Keratinocyte (primary cell): Measurements from ENCODE around the gene GDPD4. TPM values are rescaled to one million over a fixed set of nuclear protein-coding genes. Genes with fewer than 3 reads are reported as not detected.

ENCODE experiments used
- DNase-seq: peaks from one replicate; pipeline ENCODE4 v3.0.0-alpha.2; 2011; ENCODE audit warnings: low read depth, missing footprints, low spot score
- FAIRE-seq: peaks from 2 replicates; lab custom pipeline; 2011; peaks lifted over from hg19 to GRCh38; lab: Jason Lieb, UNC
- H2AFZ ChIP-seq: 2 replicates; pipeline ENCODE4 v1.6.0; 2012; ENCODE audit warnings: low read length, control low read depth, inconsistent platforms; ENCODE audit not compliant: control insufficient read depth
- H3K27ac ChIP-seq: 2 replicates; pipeline ENCODE4 v1.5.1; 2011; ENCODE audit warnings: low read length; ENCODE audit not compliant: control insufficient read depth, insufficient read depth
- H3K27me3 ChIP-seq: 3 replicates; pipeline ENCODE4 v1.6.0; 2011; ENCODE audit warnings: low read length; ENCODE audit not compliant: control insufficient read depth, insufficient read depth; ENCODE audit errors: extremely low read depth
- H3K36me3 ChIP-seq, 2 experiments: 2 replicates in 1 of 2; 3 replicates in 1 of 2; pipeline ENCODE4 v1.5.1; 2011; ENCODE audit warnings: low read length in 2 of 2, mild to moderate bottlenecking in 1 of 2; ENCODE audit not compliant: control insufficient read depth in 2 of 2, insufficient read depth in 2 of 2; ENCODE audit errors: extremely low read depth in 1 of 2
- H3K4me1 ChIP-seq: 3 replicates; pipeline ENCODE4 v1.5.1; 2011; ENCODE audit warnings: low read length; ENCODE audit not compliant: control insufficient read depth, insufficient read depth; ENCODE audit errors: extremely low read depth
- H3K4me2 ChIP-seq: 3 replicates; pipeline ENCODE4 v1.6.0; 2011; ENCODE audit warnings: low read depth, low read length; ENCODE audit not compliant: control insufficient read depth, insufficient read depth; ENCODE audit errors: extremely low read depth
- H3K4me3 ChIP-seq, 3 experiments: fragments of 200-600 bp in 1 of 3; sonication (generic) in 1 of 3; 2 replicates in 2 of 3; 3 replicates in 1 of 3; pipeline ENCODE4 v1.5.1; 2011 to 2016; ENCODE audit warnings: low read length in 3 of 3, mild to moderate bottlenecking in 3 of 3, control low read depth in 2 of 3, inconsistent platforms in 1 of 3, low read depth in 1 of 3, mixed read lengths in 1 of 3, mixed run types in 1 of 3, moderate library complexity in 1 of 3; ENCODE audit not compliant: control insufficient read depth in 2 of 3, insufficient read depth in 2 of 3; ENCODE audit errors: extremely low read depth in 1 of 3
- H3K79me2 ChIP-seq: 2 replicates; pipeline ENCODE4 v1.6.0; 2012; ENCODE audit warnings: low read length; ENCODE audit not compliant: control insufficient read depth, insufficient read depth
- H3K9ac ChIP-seq: 3 replicates; pipeline ENCODE4 v1.6.0; 2011; ENCODE audit warnings: low read length; ENCODE audit not compliant: control insufficient read depth, insufficient read depth; ENCODE audit errors: extremely low read depth
- H3K9me1 ChIP-seq: 3 replicates; pipeline ENCODE4 v1.6.0; 2011; ENCODE audit warnings: low read length; ENCODE audit not compliant: control insufficient read depth, insufficient read depth; ENCODE audit errors: extremely low read depth
- H3K9me3 ChIP-seq: 2 replicates; pipeline ENCODE4 v1.5.1; 2012; ENCODE audit warnings: low read depth, low read length; ENCODE audit not compliant: control insufficient read depth
- H4K20me1 ChIP-seq: 3 replicates; pipeline ENCODE4 v1.6.0; 2011; ENCODE audit warnings: low read length; ENCODE audit not compliant: control insufficient read depth, insufficient read depth; ENCODE audit errors: extremely low read depth
- CTCF ChIP-seq, 3 experiments: IDR thresholded peaks in 1 of 3; conservative IDR thresholded peaks in 1 of 3; optimal IDR thresholded peaks in 1 of 3; 2 replicates in 2 of 3; 3 replicates in 1 of 3; pipeline versions ENCODE3 to v1.5.1; 2011; ENCODE audit warnings: low read length in 3 of 3, mild to moderate bottlenecking in 3 of 3, moderate library complexity in 2 of 3, control low read depth in 1 of 3, inconsistent platforms in 1 of 3; ENCODE audit not compliant: insufficient read depth in 2 of 3; ENCODE audit errors: extremely low read depth in 1 of 3
- EZH2 ChIP-seq: IDR thresholded peaks from one replicate; pipeline ENCODE4 v1.6.1; 2012; ENCODE audit warnings: inconsistent platforms, mild to moderate bottlenecking, low read length, moderate library complexity
- dilution Hi-C: fragments of 300-500 bp; cut with MboI; formaldehyde crosslinking; loops from one replicate; pipeline ENCODE4 v1.7.0; 2020; ENCODE audit warnings: low sequenced_read_pairs; ENCODE audit not compliant: extremely low pct_ligation_motif_present
- polyA plus RNA-seq, 5 experiments: library from polyadenylated mRNA; depleted of rRNA in 3 of 5; stranded (reverse) in 3 of 5; stranded (forward) in 1 of 5; unstranded in 1 of 5; fragments of >200 nt; gene quantifications; 1 replicate in 1 of 5; 2 replicates in 3 of 5; 3 replicates in 1 of 5; pipeline versions ENCODE4 v1.2.1 to v1.2.3, GENCODE V29; 2011 to 2012; ENCODE audit warnings: missing spikeins in 2 of 5, low read depth in 1 of 5, low replicate concordance in 1 of 5

Gene GDPD4
- polyA plus RNA-seq, 1 donor (not counting 4 experiments of a cell fraction or from before 2014, with no cell fraction given): not detected

DNA sequence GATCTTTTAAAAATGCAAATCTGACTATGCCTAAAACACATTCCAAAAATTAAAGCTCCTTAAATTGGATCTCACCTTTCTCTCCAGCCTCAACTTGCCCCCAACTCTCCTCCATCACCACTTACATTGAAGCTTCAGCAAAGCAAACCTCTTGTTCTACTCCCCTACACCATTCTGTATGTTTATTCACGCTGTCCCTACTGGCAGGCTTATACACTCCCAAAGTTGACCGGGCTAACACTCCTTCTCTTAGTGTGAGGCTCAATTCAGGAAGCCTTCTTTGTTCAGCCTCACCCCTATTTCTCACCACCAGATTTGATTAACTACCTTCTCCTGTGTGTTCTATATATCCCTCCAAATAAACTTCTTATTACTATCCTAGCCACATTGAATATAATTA, 1.8 kb upstream of the GDPD4 start:
- dilution Hi-C loops: no loop called here

GRCh38 chr11:77302752-77303151, 1.3 kb upstream of the GDPD4 start:
- no peak for TF ChIP-seq CTCF (optimal IDR thresholded peaks at IDR 0.05 in 1 of 3, IDR thresholded peaks at IDR 0.05 in 1 of 3, conservative IDR thresholded peaks at IDR 0.05 in 1 of 3; ENCODE audit: extremely low read depth in 1 of 3, insufficient read depth in 2 of 3, low read length in 3 of 3)
- no peak for TF ChIP-seq EZH2
- no peaks in the 10 kb centered on the region for H3K36me3 ChIP-seq
- peaks cover 12% of the 10 kb centered on the region for H3K4me1 ChIP-seq
- H3K4me3 ChIP-seq: no peak overlapping the region
- H3K4me2 ChIP-seq: no peak overlapping the region
- dilution Hi-C loops: no loop called here
- H3K79me2 ChIP-seq: no peaks in the 10 kb centered on the region
- no peaks in the 10 kb centered on the region for H4K20me1 ChIP-seq
- FAIRE-seq: no peak
- no peak overlapping the region for H3K27ac ChIP-seq
- H3K9me1 ChIP-seq: no peaks in the 10 kb centered on the region
- no peak overlapping the region for H3K9ac ChIP-seq
- no peak for DNase-seq
- H3K27me3 ChIP-seq: no peaks in the 10 kb centered on the region
- no peaks in the 10 kb centered on the region for H3K9me3 ChIP-seq
- no peak overlapping the region for H2AFZ ChIP-seq

More for the DNA sequence above, 1.8 kb upstream of the GDPD4 start:
- Histone ChIP-seq H3K4me3 (no peak overlapping the region), H3K27ac (no peak overlapping the region), H3K4me2 (no peak overlapping the region), H3K36me3 (no peaks in the 10 kb centered on the region), H3K27me3 (no peaks in the 10 kb centered on the region), H4K20me1 (no peaks in the 10 kb centered on the region), H3K79me2 (no peaks in the 10 kb centered on the region), H3K9me3 (no peaks in the 10 kb centered on the region), H3K4me1 (peaks cover 12% of the 10 kb centered on the region), H3K9ac (no peak overlapping the region), H2AFZ (no peak overlapping the region), H3K9me1 (no peaks in the 10 kb centered on the region)
- DNase-seq: no peak
- no peak for FAIRE-seq
- TF ChIP-seq EZH2 (no peak), CTCF (optimal IDR thresholded peaks at IDR 0.05 in 1 of 3, IDR thresholded peaks at IDR 0.05 in 1 of 3, conservative IDR thresholded peaks at IDR 0.05 in 1 of 3; ENCODE audit: extremely low read depth in 1 of 3, insufficient read depth in 2 of 3, low read length in 3 of 3) (no peak)
